GM21390 (cell line): Measurements from ENCODE around the gene ZNF655.
"Not testable (repeated sequence)": the region's sequence is repeated elsewhere in the genome, so short reads cannot be mapped to it uniquely, and the experiment has no call there.

ENCODE experiments used
- ATAC-seq: cut with Tn5 transposase; IDR thresholded peaks from one replicate; pipeline ENCODE4 v1.9.1; 2021; ENCODE audit not compliant: unreplicated experiment

ZNF655 gene

GRCh38 chr7:99558306-99559174 is at the start of gene ZNF655:
ZNF655 (plus strand) TSS chr7:99558642; CDS start chr7:99560560, 1,918 bp downstream.
- ATAC-seq: peak; percentile 77

- ATAC-seq: peak; percentile 49
Observed at GRCh38 chr7:99514050-99514449, 44.4 kb upstream of the ZNF655 start.

- no peak for ATAC-seq
Observed at GRCh38 chr7:99521399-99521798, 37.0 kb upstream of the ZNF655 start.

- ATAC-seq: no peak
Observed at GRCh38 chr7:99525713-99526440, 32.6 kb upstream of the ZNF655 start.

GRCh38 chr7:99531354-99531765 is 27.1 kb upstream of the ZNF655 start:
- no peak for ATAC-seq

- no peak for ATAC-seq
Observed at GRCh38 chr7:99535667-99536066, 22.8 kb upstream of the ZNF655 start.

GRCh38 chr7:99539213-99539811 is 19.1 kb upstream of the ZNF655 start:
- no peak for ATAC-seq

GRCh38 chr7:99540542-99540941 is 17.9 kb upstream of the ZNF655 start:
- no peak for ATAC-seq

GRCh38 chr7:99541212-99541611 is 17.2 kb upstream of the ZNF655 start:
- no peak for ATAC-seq

- ATAC-seq: no peak
Observed at GRCh38 chr7:99543081-99543671, 15.3 kb upstream of the ZNF655 start.

GRCh38 chr7:99543916-99544315 is 14.5 kb upstream of the ZNF655 start:
- no peak for ATAC-seq

- not testable (repeated sequence) for ATAC-seq
Observed at GRCh38 chr7:99545308-99545707, 13.1 kb upstream of the ZNF655 start.

- not testable (repeated sequence) for ATAC-seq
Observed at GRCh38 chr7:99549545-99549944, 8.9 kb upstream of the ZNF655 start.

- no peak for ATAC-seq
Observed at GRCh38 chr7:99551334-99551733, 7.1 kb upstream of the ZNF655 start.

GRCh38 chr7:99551767-99552463 is 6.5 kb upstream of the ZNF655 start, which contains the start of gene FAM200A:
FAM200A (minus strand) TSS chr7:99552114; CDS start chr7:99548407, 3,707 bp downstream.
- peak; percentile 98 for ATAC-seq

GRCh38 chr7:99553039-99553438 is 5.4 kb upstream of the ZNF655 start:
- no peak for ATAC-seq

GRCh38 chr7:99554939-99555338 is 3.5 kb upstream of the ZNF655 start:
- no peak for ATAC-seq

GRCh38 chr7:99557196-99557607 is 1.2 kb upstream of the ZNF655 start:
- no peak for ATAC-seq

GRCh38 chr7:99557940-99558305 is 519 bp upstream of the ZNF655 start:
- ATAC-seq: peak; percentile 35

GRCh38 chr7:99559175-99559915 is 903 bp downstream of the ZNF655 start:
- ATAC-seq: no peak
